Measurements from ENCODE around the gene NDST1.

- TF ChIP-seq CTCF (IDR thresholded peaks at IDR 0.05 in 4 of 5, conservative IDR thresholded peaks at IDR 0.05 in 1 of 5) (no peak), POLR2A (IDR thresholded peaks at IDR 0.05) (no peak)
Measured at GRCh38 chr5:150513375-150514309, 5.7 kb downstream of the NDST1 start.

Measured in gastrocnemius medialis (tissue), 4 donors.